H1 (cell line): ENCODE measurements around the gene ANKMY2. TPM values are rescaled to one million over a fixed set of nuclear protein-coding genes. Genes with fewer than 3 reads are reported as not detected.

Source experiments
- CBX8 ChIP-seq: fragments of 300-800, 300-1000 bp; sonication (generic); IDR thresholded peaks from 2 replicates; pipeline ENCODE4 v1.7.1; 2016; ENCODE audit warnings: low read depth, low read length, borderline replicate concordance
- GABPA ChIP-seq: IDR thresholded peaks from 2 replicates; pipeline ENCODE4 v1.6.1; 2011; ENCODE audit warnings: mild to moderate bottlenecking, low read length, moderate library complexity, borderline replicate concordance; ENCODE audit not compliant: insufficient read depth
- polyA plus RNA-seq, 7 experiments: library from polyadenylated mRNA; depleted of rRNA in 3 of 7; stranded (reverse) in 5 of 7; unstranded in 2 of 7; fragments of >200 nt in 5 of 7; fragments of 200-250 nt in 2 of 7; gene quantifications; 1 replicate in 5 of 7; 2 replicates in 1 of 7; 4 replicates in 1 of 7; pipeline versions ENCODE4 v1.2.1 to v1.2.3, GENCODE V29; 2011 to 2013; ENCODE audit warnings: missing spikeins in 2 of 7, mixed read lengths in 2 of 7
- total RNA-seq: library from RNA; stranded (reverse); fragmentation: NEBNext Ultra II Directional; extraction: Animal tissue kit (Norgen Biotek cat#: 25700); gene quantifications from 2 replicates; pipeline ENCODE4 v1.2.1, GENCODE V29; 2021
- TF ChIP-seq, protein P1 (sequence below): IDR thresholded peaks from 2 replicates; pipeline ENCODE4 v1.6.1; 2012; ENCODE audit warnings: inconsistent platforms

ANKMY2 gene
- total and polyA plus RNA-seq, 2 of the 8 experiments (the other 6 are each of a cell fraction or from before 2014, with no cell fraction given) = 5.2 to 9.3 TPM

DNA sequence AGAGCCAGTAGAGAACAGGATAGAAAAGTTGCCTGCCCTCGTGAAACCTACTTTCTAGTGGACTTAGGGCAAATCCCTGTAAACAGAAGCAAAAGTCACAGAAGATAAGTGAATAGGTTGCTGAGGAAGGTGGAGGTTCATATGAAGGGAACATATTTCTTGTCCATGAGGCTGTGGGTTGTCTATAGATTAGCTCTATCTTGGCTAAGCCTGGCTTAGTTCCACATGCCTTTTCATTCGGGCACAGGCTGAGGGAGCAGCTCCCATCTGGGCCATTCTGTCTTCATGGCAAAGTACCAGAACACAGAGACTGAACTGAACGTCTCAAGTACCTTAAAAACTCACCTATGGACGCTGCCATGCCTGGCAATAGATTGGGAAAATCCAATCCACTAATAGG is 45.7 kb upstream of the ANKMY2 start (continued):
- TF ChIP-seq, protein P1, sequence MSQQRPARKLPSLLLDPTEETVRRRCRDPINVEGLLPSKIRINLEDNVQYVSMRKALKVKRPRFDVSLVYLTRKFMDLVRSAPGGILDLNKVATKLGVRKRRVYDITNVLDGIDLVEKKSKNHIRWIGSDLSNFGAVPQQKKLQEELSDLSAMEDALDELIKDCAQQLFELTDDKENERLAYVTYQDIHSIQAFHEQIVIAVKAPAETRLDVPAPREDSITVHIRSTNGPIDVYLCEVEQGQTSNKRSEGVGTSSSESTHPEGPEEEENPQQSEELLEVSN = no peak
- TF ChIP-seq CBX8 = no peak
- TF ChIP-seq GABPA = no peak
- TF ChIP-seq, all 59 proteins: peak for 0
